ENCODE measurements around the gene NPY5R. TPM values are rescaled to one million over a fixed set of nuclear protein-coding genes. Genes with fewer than 3 reads are reported as not detected.

The NPY5R gene
- total RNA-seq, 4 donors from 2014 or later = not detected

- H3K36me3 ChIP-seq = no peaks in the 10 kb centered on the region
- H3K4me3 ChIP-seq = no peak overlapping the region
- no peaks in the 10 kb centered on the region for H3K9me3 ChIP-seq
- no peak overlapping the region for H3K27ac ChIP-seq
- no peaks in the 10 kb centered on the region for H3K4me1 ChIP-seq
- in situ Hi-C loops (cut with MboI; ENCODE audit: low sequenced_read_pairs in 4 of 4) = no loop called here
- ATAC-seq (no peak), DNase-seq (no peak)
- TF ChIP-seq, protein P1, sequence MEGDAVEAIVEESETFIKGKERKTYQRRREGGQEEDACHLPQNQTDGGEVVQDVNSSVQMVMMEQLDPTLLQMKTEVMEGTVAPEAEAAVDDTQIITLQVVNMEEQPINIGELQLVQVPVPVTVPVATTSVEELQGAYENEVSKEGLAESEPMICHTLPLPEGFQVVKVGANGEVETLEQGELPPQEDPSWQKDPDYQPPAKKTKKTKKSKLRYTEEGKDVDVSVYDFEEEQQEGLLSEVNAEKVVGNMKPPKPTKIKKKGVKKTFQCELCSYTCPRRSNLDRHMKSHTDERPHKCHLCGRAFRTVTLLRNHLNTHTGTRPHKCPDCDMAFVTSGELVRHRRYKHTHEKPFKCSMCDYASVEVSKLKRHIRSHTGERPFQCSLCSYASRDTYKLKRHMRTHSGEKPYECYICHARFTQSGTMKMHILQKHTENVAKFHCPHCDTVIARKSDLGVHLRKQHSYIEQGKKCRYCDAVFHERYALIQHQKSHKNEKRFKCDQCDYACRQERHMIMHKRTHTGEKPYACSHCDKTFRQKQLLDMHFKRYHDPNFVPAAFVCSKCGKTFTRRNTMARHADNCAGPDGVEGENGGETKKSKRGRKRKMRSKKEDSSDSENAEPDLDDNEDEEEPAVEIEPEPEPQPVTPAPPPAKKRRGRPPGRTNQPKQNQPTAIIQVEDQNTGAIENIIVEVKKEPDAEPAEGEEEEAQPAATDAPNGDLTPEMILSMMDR (IDR thresholded peaks at IDR 0.05 in 4 of 5, conservative IDR thresholded peaks at IDR 0.05 in 1 of 5) = no peak
- TF ChIP-seq POLR2A (IDR thresholded peaks at IDR 0.05) = no peak
- no peaks in the 10 kb centered on the region for H3K27me3 ChIP-seq
- intact Hi-C loops (cut with DNase I; ENCODE audit: low total_unique reads) = no loop called here
Observed at GRCh38 chr4:163392328-163392727, 48.6 kb downstream of the NPY5R start.

- no peaks in the 10 kb centered on the region for H3K9me3 ChIP-seq
- H3K27me3 ChIP-seq = no peaks in the 10 kb centered on the region
- H3K36me3 ChIP-seq = no peaks in the 10 kb centered on the region
- ATAC-seq (no peak), DNase-seq (no peak)
- no peak for TF ChIP-seq POLR2A (IDR thresholded peaks at IDR 0.05)
- TF ChIP-seq, protein P1 (IDR thresholded peaks at IDR 0.05 in 4 of 5, conservative IDR thresholded peaks at IDR 0.05 in 1 of 5) = no peak
- intact Hi-C loops (cut with DNase I; ENCODE audit: low total_unique reads) (no loop called here), in situ Hi-C loops (cut with MboI; ENCODE audit: low sequenced_read_pairs in 4 of 4) (no loop called here)
- no peak overlapping the region for H3K4me3 ChIP-seq
- H3K4me1 ChIP-seq = no peaks in the 10 kb centered on the region
- no peak overlapping the region for H3K27ac ChIP-seq
Observed at GRCh38 chr4:163393471-163393870, 49.8 kb downstream of the NPY5R start.

DNA sequence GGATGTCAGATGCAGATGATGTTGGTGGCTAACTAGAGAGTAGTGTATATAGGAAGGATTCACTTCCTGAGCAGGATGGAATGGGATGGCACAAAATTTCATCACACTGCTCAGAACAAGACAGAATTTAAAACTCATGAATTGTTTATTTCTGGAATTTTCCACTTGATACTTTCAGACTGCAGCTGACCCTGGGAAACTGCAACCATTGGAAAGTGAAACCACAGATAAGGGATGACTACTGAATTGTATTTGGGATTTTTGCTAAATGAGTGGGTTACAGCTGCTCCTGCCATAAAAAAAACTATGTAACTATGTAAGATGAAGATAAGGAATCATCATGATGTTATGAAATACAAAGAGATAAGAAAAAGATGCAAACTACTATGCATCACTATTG, 51.4 kb downstream of the NPY5R start:
- ATAC-seq = no peak
- H3K27ac ChIP-seq = no peak overlapping the region
- TF ChIP-seq, protein P1 (IDR thresholded peaks at IDR 0.05 in 4 of 5, conservative IDR thresholded peaks at IDR 0.05 in 1 of 5) = no peak
- TF ChIP-seq POLR2A (IDR thresholded peaks at IDR 0.05) = no peak
- H3K9me3 ChIP-seq = no peaks in the 10 kb centered on the region
- DNase-seq = no peak
- H3K4me1 ChIP-seq = no peaks in the 10 kb centered on the region
- intact Hi-C loops (cut with DNase I; ENCODE audit: low total_unique reads) (no loop called here), in situ Hi-C loops (cut with MboI; ENCODE audit: low sequenced_read_pairs in 4 of 4) (no loop called here)
- H3K36me3 ChIP-seq = no peaks in the 10 kb centered on the region
- H3K4me3 ChIP-seq = no peak overlapping the region
- H3K27me3 ChIP-seq = no peaks in the 10 kb centered on the region

- TF ChIP-seq, protein P1 (IDR thresholded peaks at IDR 0.05 in 4 of 5, conservative IDR thresholded peaks at IDR 0.05 in 1 of 5) = no peak
- no peak for TF ChIP-seq POLR2A (IDR thresholded peaks at IDR 0.05)
- no peaks in the 10 kb centered on the region for H3K4me1 ChIP-seq
- H3K36me3 ChIP-seq = no peaks in the 10 kb centered on the region
- H3K4me3 ChIP-seq = no peak overlapping the region
- H3K27ac ChIP-seq = no peak overlapping the region
- no peak for ATAC-seq
- intact Hi-C loops (cut with DNase I; ENCODE audit: low total_unique reads) (no loop called here), in situ Hi-C loops (cut with MboI; ENCODE audit: low sequenced_read_pairs in 4 of 4) (no loop called here)
- no peaks in the 10 kb centered on the region for H3K9me3 ChIP-seq
- no peaks in the 10 kb centered on the region for H3K27me3 ChIP-seq
- DNase-seq = no peak
Observed at GRCh38 chr4:163395758-163396157, 52.1 kb downstream of the NPY5R start.

DNA sequence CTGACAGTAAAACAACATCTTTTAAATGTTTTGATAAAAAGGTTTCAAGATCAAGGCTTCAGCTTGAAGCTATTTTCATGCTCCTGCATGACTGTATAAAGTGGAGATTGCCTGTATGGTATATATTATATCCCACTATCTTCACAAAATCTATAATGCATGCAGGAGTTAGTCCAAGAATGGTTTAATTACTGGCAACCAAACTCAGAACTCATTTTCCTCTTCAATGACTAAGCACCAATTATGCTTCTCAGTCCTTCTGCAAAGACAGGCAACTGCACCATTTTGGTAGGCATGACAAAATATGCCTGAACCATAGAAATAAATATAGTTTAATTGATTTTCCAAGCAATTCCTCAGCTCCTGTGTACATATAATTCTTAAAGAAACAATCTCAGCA, 54.5 kb downstream of the NPY5R start:
- intact Hi-C loops (cut with DNase I; ENCODE audit: low total_unique reads) = no loop called here
- Histone ChIP-seq H3K4me3 (no peak overlapping the region), H3K4me1 (no peaks in the 10 kb centered on the region), H3K9me3 (no peaks in the 10 kb centered on the region), H3K36me3 (no peaks in the 10 kb centered on the region), H3K27ac (no peak overlapping the region), H3K27me3 (no peaks in the 10 kb centered on the region)
- in situ Hi-C loops (cut with MboI; ENCODE audit: low sequenced_read_pairs in 4 of 4) = no loop called here
- no peak for DNase-seq
- TF ChIP-seq POLR2A (IDR thresholded peaks at IDR 0.05) = no peak
- TF ChIP-seq, protein P1 (IDR thresholded peaks at IDR 0.05 in 4 of 5, conservative IDR thresholded peaks at IDR 0.05 in 1 of 5) = no peak
- no peak for ATAC-seq
